Activated CD4-positive, alpha-beta T cell treated with anti-CD3 and anti-CD28 coated beads for 4 hours (primary cell): ENCODE results near the gene DEXI.

Source experiments
- DNase-seq, 2 donors: peaks; one replicate each; pipeline ENCODE4 v3.0.0-alpha.2; 2020

Gene DEXI

DNA sequence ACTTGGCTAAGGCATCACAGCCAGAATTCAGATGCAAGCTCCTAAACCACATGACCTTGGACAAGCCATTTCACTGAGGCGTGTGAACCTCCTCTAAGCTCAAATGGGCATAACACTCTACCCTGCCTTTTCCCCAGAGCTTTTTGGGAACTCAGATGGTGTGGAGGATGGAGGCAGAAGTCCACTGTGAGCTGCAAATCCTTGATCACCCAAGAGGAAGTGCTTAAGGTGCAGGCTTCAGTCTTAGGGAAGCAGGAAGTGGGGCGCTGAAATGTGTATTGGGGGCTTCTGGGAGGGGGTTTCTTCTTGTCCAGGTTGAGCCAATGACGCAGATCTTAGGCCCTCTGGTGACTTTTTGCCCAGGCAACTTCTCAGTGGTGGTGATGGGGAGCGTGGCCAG is 52.4 kb downstream of the DEXI start:
- no peak for DNase-seq

GRCh38 chr16:10888320-10888937 is 53.8 kb downstream of the DEXI start:
- DNase-seq: no peak

DNA sequence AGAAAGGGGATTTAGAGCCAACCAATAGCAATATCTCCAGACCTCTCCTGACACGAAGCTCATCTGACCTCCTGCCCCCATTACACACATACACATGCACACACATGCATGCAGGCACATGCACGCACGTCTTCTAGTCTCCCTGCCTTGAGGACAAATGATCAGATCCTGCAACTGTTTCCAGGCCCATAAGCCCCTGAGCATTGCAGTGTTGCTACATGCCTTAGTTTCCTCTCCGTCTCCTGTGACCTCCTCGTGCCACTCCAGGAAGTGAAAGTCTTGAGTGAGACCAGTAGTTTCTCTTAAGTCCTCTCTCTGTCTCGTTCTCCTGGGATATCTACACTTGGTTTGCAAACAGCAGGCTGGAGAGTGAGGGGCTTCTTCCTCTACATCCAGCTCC is 57.0 kb downstream of the DEXI start:
- no peak for DNase-seq

DNA sequence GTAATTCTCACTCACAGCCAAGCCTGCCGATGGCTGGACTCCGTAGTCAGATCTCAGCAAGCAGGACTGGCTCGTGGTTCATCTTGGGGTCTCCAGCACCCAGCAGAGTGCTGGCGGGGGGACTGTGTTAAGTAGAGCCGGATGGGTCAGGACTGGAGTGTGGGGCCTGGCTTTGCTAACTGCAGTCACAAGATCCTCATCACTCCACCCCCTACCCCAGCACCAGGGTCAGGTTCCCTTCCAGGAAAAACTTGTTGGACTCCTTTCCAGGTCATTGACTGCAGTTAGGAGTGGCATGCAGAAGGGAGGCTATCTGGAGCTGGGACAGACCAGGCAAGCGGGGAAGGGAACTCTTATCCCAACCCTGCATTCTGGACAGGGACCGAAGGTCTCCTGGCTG is 59.3 kb downstream of the DEXI start:
- DNase-seq: no peak

GRCh38 chr16:10881479-10882030 is 60.7 kb downstream of the DEXI start:
- no peak for DNase-seq

DNA sequence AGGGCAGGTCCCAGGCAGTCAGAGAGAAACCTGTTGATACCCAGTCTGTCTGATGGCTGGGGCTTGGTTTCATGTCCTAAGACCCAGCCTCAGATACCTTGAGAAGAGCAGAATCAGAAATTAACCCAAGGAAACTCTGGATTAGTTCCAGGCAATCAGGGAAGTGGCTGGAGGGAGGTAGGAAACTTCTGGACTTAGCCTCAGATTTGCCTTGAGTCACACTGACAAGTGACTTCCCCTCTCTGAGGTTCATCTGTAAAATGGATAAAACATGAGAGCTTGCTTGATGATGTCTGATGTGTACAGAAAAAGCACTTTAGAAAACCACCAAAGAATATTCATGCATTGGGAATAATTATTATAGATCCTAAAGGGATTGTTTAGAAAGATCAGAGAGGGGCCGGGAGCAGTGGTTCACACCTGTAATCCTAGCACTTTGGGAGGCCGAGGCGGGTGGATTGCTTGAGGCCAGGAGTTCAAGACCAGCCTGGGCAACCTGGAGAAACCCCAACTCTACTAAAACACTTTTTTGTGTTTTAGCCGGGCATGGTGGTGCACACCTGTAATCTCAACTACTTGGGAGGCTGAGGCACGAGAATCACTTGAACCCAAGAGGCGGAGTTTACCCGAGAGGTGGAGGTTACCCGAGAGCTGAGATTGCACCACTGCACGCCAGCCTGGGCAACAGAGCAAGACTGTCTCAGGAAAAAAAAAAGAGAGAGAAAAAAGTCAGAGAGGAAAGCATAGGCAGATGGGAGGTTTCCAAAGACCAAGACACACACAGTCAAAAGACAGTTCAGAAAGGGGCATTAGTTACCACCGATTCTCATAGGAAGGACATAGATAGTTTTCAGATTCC is 61.4 kb downstream of the DEXI start:
- no peak for DNase-seq

GRCh38 chr16:10879681-10880589 is 62.3 kb downstream of the DEXI start:
- no peak for DNase-seq
